ENCODE data around the gene ACTR1B. TPM values are rescaled to one million over a fixed set of nuclear protein-coding genes. Genes with fewer than 3 reads are reported as not detected.

ACTR1B gene
- total RNA-seq, 1 experiment from 2014 or later, result 33.8 TPM

- no peak overlapping the region for H3T11ph ChIP-seq (ENCODE audit: low read length)
- no peak overlapping the region for H2BK20ac ChIP-seq (ENCODE audit: low read depth, low read length, poor library complexity, severe bottlenecking)
- H3K23me2 ChIP-seq (ENCODE audit: insufficient read length, low read depth, low read length, poor library complexity, severe bottlenecking), result peaks cover 12% of the 10 kb centered on the region
- H3K4me2 ChIP-seq (ENCODE audit: insufficient read depth, insufficient read length, low read length), result peak overlapping the region; percentile 99
- no peak overlapping the region for H2AFZ ChIP-seq (ENCODE audit: low read length)
- WGBS (ENCODE audit: extremely low coverage, insufficient read length, low lambda C conversion rate), result no CpG with 5 or more reads among the region's 12 CpGs
- Mint-ChIP-seq H3K27ac (peak overlapping the region; percentile 91 to 98 (median 97); a peak in 5 of 7 replicates), H3K36me3 (ENCODE audit: insufficient read depth in 1 of 3, low read depth in 3 of 3) (peaks cover 16 to 28% (median 19%) of the 10 kb centered on the region in 3 experiments; a peak in 6 of 7 replicates), H3K9me3 (no peaks in the 10 kb centered on the region; a peak in 1 of 5 replicates), H3K4me1 (peaks cover 18 to 19% of the 10 kb centered on the region in 2 experiments), H3K27me3 (ENCODE audit: low read depth) (no peaks in the 10 kb centered on the region), H3K4me3 (peak overlapping the region; percentile 90 to 92)
- no peaks in the 10 kb centered on the region for H3K9me3 ChIP-seq (ENCODE audit: control insufficient read depth, low read depth, low read length)
- DNase-seq, result no peak
- no peaks in the 10 kb centered on the region for H3K27me3 ChIP-seq (ENCODE audit: insufficient read depth, low read length)
- no peaks in the 10 kb centered on the region; the same call in 1 of the 2 replicates for H3K4me1 ChIP-seq (ENCODE audit: insufficient read depth, low read length)
- H2BK120ac ChIP-seq (ENCODE audit: low read depth, low read length, poor library complexity, severe bottlenecking), result no peak overlapping the region
- H3K79me1 ChIP-seq (ENCODE audit: insufficient read depth, low read depth, low read length, poor library complexity, severe bottlenecking), result peaks cover 4% of the 10 kb centered on the region
- H3K56ac ChIP-seq (ENCODE audit: insufficient read length, low read depth, low read length), result no peak overlapping the region
- no peak overlapping the region for H4K5ac ChIP-seq (ENCODE audit: insufficient read length, low read depth, low read length)
- no peak overlapping the region for H2BK5ac ChIP-seq (ENCODE audit: insufficient read length, low read length)
- H4K91ac ChIP-seq (ENCODE audit: insufficient read length, low read depth, low read length), result no peak overlapping the region
- no peak overlapping the region for H3K27ac ChIP-seq (ENCODE audit: insufficient read length, low read depth, low read length)
- H3K79me2 ChIP-seq (ENCODE audit: insufficient read depth, low read length), result peaks cover 4% of the 10 kb centered on the region; the same call in 1 of the 2 replicates
- no peak overlapping the region for H4K8ac ChIP-seq (replicated peaks; ENCODE audit: insufficient read length, low read depth, low read length)
- no peak overlapping the region for H2AK5ac ChIP-seq (ENCODE audit: insufficient read length, low read length)
- H3K4ac ChIP-seq (ENCODE audit: low read depth, low read length), result no peak overlapping the region
- TF ChIP-seq CTCF (conservative IDR thresholded peaks at IDR 0.05), result no peak
- H2BK15ac ChIP-seq (ENCODE audit: low read depth, low read length), result no peak overlapping the region
- H3K9ac ChIP-seq (ENCODE audit: extremely low read depth, insufficient read length, low read length), result peak overlapping the region; percentile 66
- no peaks in the 10 kb centered on the region for H4K20me1 ChIP-seq (ENCODE audit: control insufficient read depth, insufficient read depth, insufficient read length)
- no peak overlapping the region for H3K14ac ChIP-seq (ENCODE audit: insufficient read depth, low read length)
- H2BK12ac ChIP-seq (ENCODE audit: insufficient read length, low read depth, low read length), result no peak overlapping the region
- H3K23ac ChIP-seq (ENCODE audit: insufficient read length, low read depth, low read length), result no peak overlapping the region
- H3K18ac ChIP-seq (ENCODE audit: insufficient read length, low read depth, low read length), result no peak overlapping the region
These were observed 1.4 kb downstream of the ACTR1B start for GRCh38 chr2:97662386-97662894.
